Testis (tissue), 2 donors: ENCODE results near the gene CCDC43.

Experiments
- POLR2A ChIP-seq: fragments of 450-650 bp; IDR thresholded peaks from one replicate; pipeline ENCODE4 v1.6.1; 2017; ENCODE audit warnings: antibody characterized with exemption, mild to moderate bottlenecking, moderate library complexity
- TF ChIP-seq, protein P1 (sequence below), 3 experiments: fragments of 450-650 bp in 2 of 3; fragments of 200-600 bp in 1 of 3; sonication (generic) in 1 of 3; IDR thresholded peaks; one replicate each; pipeline ENCODE4 v1.5.1; 2016 to 2019; ENCODE audit warnings: antibody characterized with exemption in 3 of 3, mild to moderate bottlenecking in 2 of 3, moderate library complexity in 1 of 3

DNA sequence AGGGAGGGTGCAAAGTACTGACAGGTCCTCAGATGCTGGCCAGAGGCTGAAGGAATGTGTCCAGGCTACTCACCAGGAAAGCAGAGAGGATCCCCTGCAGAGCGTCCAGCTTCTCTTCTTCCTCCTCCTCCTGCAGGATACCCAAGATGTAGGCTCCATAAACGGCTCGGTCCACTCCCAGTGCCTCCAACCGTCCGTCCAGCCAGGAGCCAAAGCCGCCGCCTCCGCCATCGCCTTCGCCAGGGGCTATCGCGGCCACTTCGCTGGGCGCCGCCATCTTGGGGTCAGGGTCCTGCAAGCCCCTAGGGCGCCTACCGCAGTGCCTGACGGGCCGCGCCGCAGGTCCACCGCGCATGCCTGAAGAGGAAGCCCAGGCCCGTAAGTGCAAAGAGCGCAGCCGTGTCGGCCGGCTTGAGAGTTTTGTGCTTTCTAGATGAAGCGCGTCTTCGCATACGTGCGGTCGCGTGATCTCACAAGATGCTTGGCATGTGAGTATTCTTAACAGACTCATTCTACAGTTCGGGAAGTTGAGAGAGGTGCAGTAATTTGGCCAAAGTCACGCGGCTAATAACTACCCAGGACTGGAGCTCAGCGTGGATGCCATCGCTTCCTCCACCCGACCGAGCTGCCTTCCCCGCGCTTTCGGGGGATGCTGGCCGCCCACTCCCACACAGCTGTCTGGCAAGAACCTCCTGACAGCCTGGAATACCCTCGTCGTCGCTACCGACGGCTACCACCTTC is at the start of gene CCDC43:
- TF ChIP-seq, protein P1, sequence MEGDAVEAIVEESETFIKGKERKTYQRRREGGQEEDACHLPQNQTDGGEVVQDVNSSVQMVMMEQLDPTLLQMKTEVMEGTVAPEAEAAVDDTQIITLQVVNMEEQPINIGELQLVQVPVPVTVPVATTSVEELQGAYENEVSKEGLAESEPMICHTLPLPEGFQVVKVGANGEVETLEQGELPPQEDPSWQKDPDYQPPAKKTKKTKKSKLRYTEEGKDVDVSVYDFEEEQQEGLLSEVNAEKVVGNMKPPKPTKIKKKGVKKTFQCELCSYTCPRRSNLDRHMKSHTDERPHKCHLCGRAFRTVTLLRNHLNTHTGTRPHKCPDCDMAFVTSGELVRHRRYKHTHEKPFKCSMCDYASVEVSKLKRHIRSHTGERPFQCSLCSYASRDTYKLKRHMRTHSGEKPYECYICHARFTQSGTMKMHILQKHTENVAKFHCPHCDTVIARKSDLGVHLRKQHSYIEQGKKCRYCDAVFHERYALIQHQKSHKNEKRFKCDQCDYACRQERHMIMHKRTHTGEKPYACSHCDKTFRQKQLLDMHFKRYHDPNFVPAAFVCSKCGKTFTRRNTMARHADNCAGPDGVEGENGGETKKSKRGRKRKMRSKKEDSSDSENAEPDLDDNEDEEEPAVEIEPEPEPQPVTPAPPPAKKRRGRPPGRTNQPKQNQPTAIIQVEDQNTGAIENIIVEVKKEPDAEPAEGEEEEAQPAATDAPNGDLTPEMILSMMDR (IDR thresholded peaks at IDR 0.05): no peak
- no peak for TF ChIP-seq POLR2A
